Tibial nerve (tissue), 3 donors: ENCODE results near the gene GPRIN1.

Experiments used
- POLR2A ChIP-seq, 2 donors: fragments of 450-650 bp; IDR thresholded peaks; one replicate each; pipeline ENCODE4 v1.6.1; 2017; ENCODE audit warnings: antibody characterized with exemption in 2 of 2, mild to moderate bottlenecking in 2 of 2, moderate library complexity in 2 of 2
- TF ChIP-seq, protein P1 (sequence below), 5 experiments: fragments of 200-600 bp in 3 of 5; fragments of 450-650 bp in 2 of 5; sonication (generic) in 3 of 5; IDR thresholded peaks; one replicate each; pipeline ENCODE4 v1.5.1; 2016 to 2019; ENCODE audit warnings: antibody characterized with exemption in 5 of 5, mild to moderate bottlenecking in 3 of 5, moderate library complexity in 2 of 5

GRCh38 chr5:176559683-176560082 is 50.3 kb downstream of the GPRIN1 start:
- no peak for TF ChIP-seq POLR2A (IDR thresholded peaks at IDR 0.05)
- TF ChIP-seq, protein P1, sequence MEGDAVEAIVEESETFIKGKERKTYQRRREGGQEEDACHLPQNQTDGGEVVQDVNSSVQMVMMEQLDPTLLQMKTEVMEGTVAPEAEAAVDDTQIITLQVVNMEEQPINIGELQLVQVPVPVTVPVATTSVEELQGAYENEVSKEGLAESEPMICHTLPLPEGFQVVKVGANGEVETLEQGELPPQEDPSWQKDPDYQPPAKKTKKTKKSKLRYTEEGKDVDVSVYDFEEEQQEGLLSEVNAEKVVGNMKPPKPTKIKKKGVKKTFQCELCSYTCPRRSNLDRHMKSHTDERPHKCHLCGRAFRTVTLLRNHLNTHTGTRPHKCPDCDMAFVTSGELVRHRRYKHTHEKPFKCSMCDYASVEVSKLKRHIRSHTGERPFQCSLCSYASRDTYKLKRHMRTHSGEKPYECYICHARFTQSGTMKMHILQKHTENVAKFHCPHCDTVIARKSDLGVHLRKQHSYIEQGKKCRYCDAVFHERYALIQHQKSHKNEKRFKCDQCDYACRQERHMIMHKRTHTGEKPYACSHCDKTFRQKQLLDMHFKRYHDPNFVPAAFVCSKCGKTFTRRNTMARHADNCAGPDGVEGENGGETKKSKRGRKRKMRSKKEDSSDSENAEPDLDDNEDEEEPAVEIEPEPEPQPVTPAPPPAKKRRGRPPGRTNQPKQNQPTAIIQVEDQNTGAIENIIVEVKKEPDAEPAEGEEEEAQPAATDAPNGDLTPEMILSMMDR (IDR thresholded peaks at IDR 0.05): no peak
